ENCODE results near the gene CCNG1.

The CCNG1 gene

GRCh38 chr5:163432544-163432943, 4.9 kb upstream of the CCNG1 start:
- TF ChIP-seq, protein P1, sequence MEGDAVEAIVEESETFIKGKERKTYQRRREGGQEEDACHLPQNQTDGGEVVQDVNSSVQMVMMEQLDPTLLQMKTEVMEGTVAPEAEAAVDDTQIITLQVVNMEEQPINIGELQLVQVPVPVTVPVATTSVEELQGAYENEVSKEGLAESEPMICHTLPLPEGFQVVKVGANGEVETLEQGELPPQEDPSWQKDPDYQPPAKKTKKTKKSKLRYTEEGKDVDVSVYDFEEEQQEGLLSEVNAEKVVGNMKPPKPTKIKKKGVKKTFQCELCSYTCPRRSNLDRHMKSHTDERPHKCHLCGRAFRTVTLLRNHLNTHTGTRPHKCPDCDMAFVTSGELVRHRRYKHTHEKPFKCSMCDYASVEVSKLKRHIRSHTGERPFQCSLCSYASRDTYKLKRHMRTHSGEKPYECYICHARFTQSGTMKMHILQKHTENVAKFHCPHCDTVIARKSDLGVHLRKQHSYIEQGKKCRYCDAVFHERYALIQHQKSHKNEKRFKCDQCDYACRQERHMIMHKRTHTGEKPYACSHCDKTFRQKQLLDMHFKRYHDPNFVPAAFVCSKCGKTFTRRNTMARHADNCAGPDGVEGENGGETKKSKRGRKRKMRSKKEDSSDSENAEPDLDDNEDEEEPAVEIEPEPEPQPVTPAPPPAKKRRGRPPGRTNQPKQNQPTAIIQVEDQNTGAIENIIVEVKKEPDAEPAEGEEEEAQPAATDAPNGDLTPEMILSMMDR (IDR thresholded peaks at IDR 0.05; ENCODE audit: control insufficient read depth, insufficient read depth, low read depth, low read length, missing control alignments), result no peak
- no peak for DNase-seq (ENCODE audit: low read depth)
- H3K4me3 ChIP-seq (ENCODE audit: control insufficient read depth, low read depth, low read length), result no peak overlapping the region

GRCh38 chr5:163433271-163433670, 4.1 kb upstream of the CCNG1 start:
- TF ChIP-seq, protein P1 (IDR thresholded peaks at IDR 0.05; ENCODE audit: control insufficient read depth, insufficient read depth, low read depth, low read length, missing control alignments), result no peak
- DNase-seq (ENCODE audit: low read depth), result no peak
- H3K4me3 ChIP-seq (ENCODE audit: control insufficient read depth, low read depth, low read length), result no peak overlapping the region

GRCh38 chr5:163434401-163434866, 3.0 kb upstream of the CCNG1 start:
- no peak for DNase-seq (ENCODE audit: low read depth)
- no peak overlapping the region for H3K4me3 ChIP-seq (ENCODE audit: control insufficient read depth, low read depth, low read length)
- TF ChIP-seq, protein P1 (IDR thresholded peaks at IDR 0.05; ENCODE audit: control insufficient read depth, insufficient read depth, low read depth, low read length, missing control alignments), result no peak

DNA sequence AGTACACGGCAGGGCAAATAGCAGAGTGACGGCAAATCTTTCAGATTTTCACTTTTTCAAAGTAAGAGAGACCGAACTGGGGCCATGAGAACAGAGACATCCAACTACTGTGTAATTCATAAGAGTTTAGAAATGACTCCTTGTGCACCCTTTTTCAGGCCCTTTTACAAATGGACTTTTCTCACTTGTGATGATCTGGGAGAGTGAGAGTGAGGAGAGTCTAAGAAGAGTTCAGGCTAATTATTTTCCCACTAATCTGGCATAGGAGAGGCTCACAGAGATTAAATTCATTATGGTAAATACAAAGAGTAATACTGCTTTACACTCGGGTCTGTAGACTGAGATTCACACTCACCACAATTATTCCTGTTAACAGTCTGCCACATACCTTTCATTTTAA, 880 bp upstream of the CCNG1 start:
- TF ChIP-seq, protein P1 (IDR thresholded peaks at IDR 0.05; ENCODE audit: control insufficient read depth, insufficient read depth, low read depth, low read length, missing control alignments), result no peak
- no peak for DNase-seq (ENCODE audit: low read depth)
- H3K4me3 ChIP-seq (ENCODE audit: control insufficient read depth, low read depth, low read length), result no peak overlapping the region

DNA sequence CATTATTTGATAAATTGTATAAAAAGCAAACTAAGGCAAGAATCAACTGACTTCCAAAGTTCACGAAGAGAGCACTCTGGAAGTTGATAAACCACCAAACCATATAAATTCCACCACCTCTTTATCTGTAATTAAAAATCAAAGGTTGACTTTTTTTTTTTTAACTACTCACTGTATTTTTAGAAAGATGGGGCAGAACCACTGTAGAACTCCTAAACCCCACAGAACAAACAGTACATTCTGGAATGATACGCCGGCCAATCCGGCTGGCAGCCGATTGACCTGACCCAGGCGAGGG, 435 bp upstream of the CCNG1 start:
- no peak for DNase-seq (ENCODE audit: low read depth)
- TF ChIP-seq, protein P1 (IDR thresholded peaks at IDR 0.05; ENCODE audit: control insufficient read depth, insufficient read depth, low read depth, low read length, missing control alignments), result no peak
- H3K4me3 ChIP-seq (ENCODE audit: control insufficient read depth, low read depth, low read length), result peak overlapping the region; percentile 90

DNA sequence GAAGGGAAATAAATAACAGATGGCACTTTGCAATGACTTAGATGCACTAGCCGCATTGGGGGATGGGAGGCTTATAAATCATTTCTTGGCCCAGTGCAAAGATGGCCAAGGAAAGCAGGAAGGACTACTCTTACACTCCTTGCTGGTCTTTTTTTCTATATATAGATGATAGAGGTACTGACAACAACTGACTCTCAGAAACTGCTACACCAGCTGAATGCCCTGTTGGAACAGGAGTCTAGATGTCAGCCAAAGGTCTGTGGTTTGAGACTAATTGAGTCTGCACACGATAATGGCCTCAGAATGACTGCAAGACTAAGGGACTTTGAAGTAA, 1.7 kb downstream of the CCNG1 start:
- TF ChIP-seq, protein P1 (IDR thresholded peaks at IDR 0.05; ENCODE audit: control insufficient read depth, insufficient read depth, low read depth, low read length, missing control alignments), result no peak
- DNase-seq (ENCODE audit: low read depth), result no peak
- peak overlapping the region; percentile 90 for H3K4me3 ChIP-seq (ENCODE audit: control insufficient read depth, low read depth, low read length)

DNA sequence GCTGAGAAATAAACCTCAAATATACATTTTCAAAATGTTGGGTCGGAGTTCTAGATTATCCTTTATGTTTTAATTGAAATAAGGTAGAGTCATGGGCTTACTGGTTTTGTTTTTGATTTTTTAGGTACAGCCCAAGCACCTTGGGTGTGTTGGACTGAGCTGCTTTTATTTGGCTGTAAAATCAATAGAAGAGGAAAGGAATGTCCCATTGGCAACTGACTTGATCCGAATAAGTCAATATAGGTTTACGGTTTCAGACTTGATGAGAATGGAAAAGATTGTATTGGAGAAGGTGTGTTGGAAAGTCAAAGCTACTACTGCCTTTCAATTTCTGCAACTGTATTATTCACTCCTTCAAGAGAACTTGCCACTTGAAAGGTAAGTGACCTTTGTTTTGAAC, 3.6 kb downstream of the CCNG1 start:
- H3K4me3 ChIP-seq (ENCODE audit: control insufficient read depth, low read depth, low read length), result no peak overlapping the region
- TF ChIP-seq, protein P1 (IDR thresholded peaks at IDR 0.05; ENCODE audit: control insufficient read depth, insufficient read depth, low read depth, low read length, missing control alignments), result no peak
- no peak for DNase-seq (ENCODE audit: low read depth)

Data from AG09309 (cell line).